Mesenchymal stem cell (in vitro differentiated cells and primary cell): ENCODE data around the gene TSPYL1.

Experiments used
- DNase-seq: peaks from one replicate; pipeline ENCODE4 v3.0.0-alpha.2; 2013
- H2AFZ ChIP-seq: one replicate; pipeline ENCODE4 v1.6.1; 2013; ENCODE audit warnings: low read depth, mild to moderate bottlenecking, control low read depth, inconsistent platforms, low read length, moderate library complexity
- H2AK5ac ChIP-seq: 2 replicates; pipeline ENCODE4 v1.6.1; 2013; ENCODE audit warnings: low read length, moderate library complexity, mild to moderate bottlenecking, inconsistent platforms; ENCODE audit not compliant: severe bottlenecking
- H2BK120ac ChIP-seq: one replicate; pipeline ENCODE4 v1.6.1; 2013; ENCODE audit warnings: low read depth, mild to moderate bottlenecking, inconsistent platforms, low read length, moderate library complexity
- H2BK12ac ChIP-seq, 2 experiments: one replicate each; pipeline ENCODE4 v1.6.1; 2013; ENCODE audit warnings: inconsistent platforms in 2 of 2, low read length in 2 of 2, mild to moderate bottlenecking in 2 of 2, moderate library complexity in 2 of 2, control low read depth in 1 of 2
- H2BK15ac ChIP-seq: one replicate; pipeline ENCODE4 v1.6.1; 2013; ENCODE audit warnings: mild to moderate bottlenecking, low read depth, inconsistent platforms; ENCODE audit not compliant: poor library complexity, severe bottlenecking
- H2BK5ac ChIP-seq: 2 replicates; pipeline ENCODE4 v1.6.1; 2013; ENCODE audit warnings: low read depth, mild to moderate bottlenecking, low read length, control low read depth, inconsistent platforms; ENCODE audit not compliant: poor library complexity, severe bottlenecking
- H3K14ac ChIP-seq, 2 experiments: one replicate each; pipeline ENCODE4 v1.6.1; 2013; ENCODE audit warnings: inconsistent platforms in 2 of 2, low read length in 2 of 2, control low read depth in 1 of 2, mild to moderate bottlenecking in 1 of 2, moderate library complexity in 1 of 2
- H3K18ac ChIP-seq, 2 experiments: one replicate each; pipeline ENCODE4 v1.6.1; 2013; ENCODE audit warnings: inconsistent platforms in 2 of 2, low read length in 2 of 2, control low read depth in 1 of 2, low read depth in 1 of 2, mild to moderate bottlenecking in 1 of 2
- H3K23ac ChIP-seq, 2 experiments: one replicate each; pipeline ENCODE4 v1.6.1; 2013; ENCODE audit warnings: inconsistent platforms in 2 of 2, low read length in 2 of 2, mild to moderate bottlenecking in 2 of 2, moderate library complexity in 2 of 2, control low read depth in 1 of 2
- H3K27ac ChIP-seq: 2 replicates; pipeline ENCODE4 v1.5.1; 2013; ENCODE audit warnings: mild to moderate bottlenecking, moderate library complexity, low read length, control low read depth, inconsistent platforms; ENCODE audit not compliant: poor library complexity, severe bottlenecking
- H3K27me3 ChIP-seq, 2 experiments: 2 replicates each; pipeline versions ENCODE4 v1.6.1 to v1.7.0; 2013; ENCODE audit warnings: low read length in 2 of 2, mild to moderate bottlenecking in 2 of 2, moderate library complexity in 2 of 2, control low read depth in 1 of 2, inconsistent platforms in 1 of 2; ENCODE audit not compliant: control insufficient read depth in 1 of 2, insufficient read depth in 1 of 2
- H3K36me3 ChIP-seq, 2 experiments: 2 replicates each; pipeline versions ENCODE4 v1.6.1 to v1.7.0; 2013; ENCODE audit warnings: low read length in 2 of 2, control low read depth in 1 of 2, inconsistent platforms in 1 of 2, low read depth in 1 of 2, mild to moderate bottlenecking in 1 of 2; ENCODE audit not compliant: insufficient read depth in 2 of 2, control insufficient read depth in 1 of 2
- H3K4ac ChIP-seq, 2 experiments: one replicate each; pipeline ENCODE4 v1.6.1; 2013; ENCODE audit warnings: inconsistent platforms in 2 of 2, low read length in 2 of 2, mild to moderate bottlenecking in 2 of 2, moderate library complexity in 2 of 2, control low read depth in 1 of 2, low read depth in 1 of 2
- H3K4me1 ChIP-seq: 2 replicates; pipeline ENCODE4 v1.6.1; 2013; ENCODE audit warnings: low read depth, low read length, control low read depth; ENCODE audit not compliant: control insufficient read depth, insufficient read depth
- H3K4me2 ChIP-seq: 2 replicates; pipeline ENCODE4 v1.6.1; 2013; ENCODE audit warnings: low read length, mild to moderate bottlenecking, inconsistent platforms; ENCODE audit not compliant: poor library complexity, severe bottlenecking
- H3K4me3 ChIP-seq, 2 experiments: 2 replicates each; pipeline versions ENCODE4 v1.5.1 to v1.7.0; 2013; ENCODE audit warnings: low read length in 2 of 2, mild to moderate bottlenecking in 2 of 2, control low read depth in 1 of 2, low read depth in 1 of 2; ENCODE audit not compliant: insufficient read depth in 1 of 2
- H3K79me1 ChIP-seq: replicated peaks from 2 replicates; pipeline ENCODE4 v1.6.1; 2013; ENCODE audit warnings: mild to moderate bottlenecking, control low read depth, low read length, inconsistent platforms; ENCODE audit not compliant: poor library complexity, severe bottlenecking
- H3K9ac ChIP-seq: 2 replicates; pipeline ENCODE4 v1.7.0; 2013; ENCODE audit warnings: mild to moderate bottlenecking, low read length, moderate library complexity
- H3K9me3 ChIP-seq: 2 replicates; pipeline ENCODE4 v1.7.0; 2013; ENCODE audit warnings: mild to moderate bottlenecking, low read length; ENCODE audit not compliant: control insufficient read depth
- H4K8ac ChIP-seq: one replicate; pipeline ENCODE4 v1.6.1; 2013; ENCODE audit warnings: inconsistent platforms, mild to moderate bottlenecking, low read length, moderate library complexity
- H4K91ac ChIP-seq: one replicate; pipeline ENCODE4 v1.6.1; 2013; ENCODE audit warnings: mild to moderate bottlenecking, low read length, inconsistent platforms
- WGBS: methylation state at CpG from one replicate; pipeline ENCODE4 v1.1.7; 2013; ENCODE audit warnings: mixed read lengths; 5-methylcytosine and 5-hydroxymethylcytosine counted together

The TSPYL1 gene

DNA sequence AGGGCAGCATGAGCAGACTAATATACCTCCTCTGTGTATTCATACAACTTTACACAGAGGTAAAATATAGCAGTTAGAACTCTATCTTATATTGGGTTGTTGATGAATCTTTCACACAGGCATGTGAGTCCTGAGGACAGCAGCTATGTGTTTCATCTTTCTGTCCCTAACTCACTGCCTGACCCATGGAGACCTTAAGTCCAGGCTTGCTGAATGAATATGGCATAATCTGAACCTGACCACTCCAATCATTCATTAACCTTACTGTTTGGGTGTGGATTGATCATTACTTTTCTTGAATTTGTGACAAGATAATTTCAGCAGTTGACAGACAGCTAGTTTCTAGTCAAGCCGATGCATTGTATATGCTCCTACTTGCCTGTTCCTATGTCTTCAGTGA is 27.3 kb upstream of the TSPYL1 start:
- Histone ChIP-seq H3K23ac (no peak overlapping the region), H4K91ac (no peak overlapping the region)
- WGBS: 100% methylated on average over 1 of the region's 1 CpG

DNA sequence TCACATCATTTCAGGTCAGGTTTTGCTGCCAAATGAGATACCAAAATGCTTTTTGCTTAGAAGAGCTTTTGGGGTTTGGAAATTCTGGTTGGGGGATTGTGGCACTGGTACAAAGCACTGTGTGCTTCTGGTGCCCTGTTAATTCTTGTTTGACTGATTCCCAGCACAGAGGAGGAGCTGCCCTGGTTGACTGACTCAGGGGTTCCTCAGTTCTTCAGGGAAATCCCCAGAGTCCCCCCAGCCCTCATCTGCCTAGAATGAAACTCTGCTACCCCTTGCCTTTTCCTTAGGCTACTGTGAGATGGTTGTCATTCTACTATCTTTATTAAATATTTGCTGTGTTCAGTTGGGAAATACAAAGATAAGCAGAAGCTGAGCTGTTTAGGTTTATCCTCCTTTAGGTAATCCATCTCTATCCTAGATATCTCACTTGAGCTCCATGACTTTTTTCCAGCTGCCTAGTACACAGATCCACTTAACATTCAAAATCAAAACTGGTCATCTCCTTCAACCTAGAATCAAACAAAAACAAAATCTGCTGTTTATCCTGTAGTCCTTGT is 24.9 kb upstream of the TSPYL1 start:
- Histone ChIP-seq H3K4ac (no peak overlapping the region), H3K36me3 (no peaks in the 10 kb centered on the region), H3K27me3 (no peaks in the 10 kb centered on the region), H2BK15ac (no peak overlapping the region), H3K9me3 (no peaks in the 10 kb centered on the region), H2BK120ac (no peak overlapping the region), H3K9ac (no peak overlapping the region), H3K27ac (no peak overlapping the region), H3K79me1 (peaks cover 5% of the 10 kb centered on the region), H4K8ac (no peak overlapping the region), H3K23ac (no peak overlapping the region), H3K14ac (no peak overlapping the region), H3K4me3 (no peak overlapping the region), H2BK5ac (no peak overlapping the region), H4K91ac (no peak overlapping the region), H3K4me2 (no peak overlapping the region), H2BK12ac (no peak overlapping the region), H3K18ac (no peak overlapping the region), H3K4me1 (no peaks in the 10 kb centered on the region), H2AFZ (no peak overlapping the region), H2AK5ac (no peak overlapping the region)
- DNase-seq: no peak

More for the DNA sequence above, 27.3 kb upstream of the TSPYL1 start:
- H3K27ac ChIP-seq: no peak overlapping the region
- H3K9me3 ChIP-seq: no peaks in the 10 kb centered on the region
- H2AK5ac ChIP-seq: no peak overlapping the region
- no peaks in the 10 kb centered on the region for H3K4me1 ChIP-seq
- H3K18ac ChIP-seq: no peak overlapping the region
- no peak overlapping the region for H3K4ac ChIP-seq
- H3K9ac ChIP-seq: no peak overlapping the region
- no peak overlapping the region for H2BK120ac ChIP-seq
- H4K8ac ChIP-seq: no peak overlapping the region
- H2BK15ac ChIP-seq: no peak overlapping the region
- H2AFZ ChIP-seq: no peak overlapping the region
- no peak overlapping the region for H2BK12ac ChIP-seq
- no peak overlapping the region for H3K4me3 ChIP-seq
- H3K27me3 ChIP-seq: no peaks in the 10 kb centered on the region
- H3K36me3 ChIP-seq: no peaks in the 10 kb centered on the region
- DNase-seq: no peak
- H3K14ac ChIP-seq: no peak overlapping the region
- no peak overlapping the region for H2BK5ac ChIP-seq
- H3K4me2 ChIP-seq: no peak overlapping the region
- H3K79me1 ChIP-seq: peaks cover 4% of the 10 kb centered on the region

DNA sequence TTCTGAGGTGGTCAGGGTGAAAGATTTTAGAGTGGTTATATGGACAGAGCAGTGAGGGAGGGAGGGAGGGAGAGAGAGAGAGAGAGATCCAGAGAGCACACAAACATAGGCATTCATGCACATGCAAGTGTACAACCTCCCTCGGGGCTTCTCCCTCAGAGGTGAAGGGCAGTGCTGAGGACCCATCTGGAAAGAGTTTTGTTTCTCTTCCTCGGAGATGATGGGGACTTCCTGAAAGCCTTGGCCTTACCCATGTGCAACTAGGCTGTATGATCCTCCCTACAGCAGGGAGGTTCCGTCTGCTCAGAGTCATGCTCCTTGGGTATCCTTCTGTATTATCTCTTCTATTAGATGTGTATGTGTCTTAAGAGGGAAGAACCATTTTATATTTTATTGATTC is 21.4 kb upstream of the TSPYL1 start:
- Histone ChIP-seq H2AK5ac (no peak overlapping the region), H3K4me3 (no peak overlapping the region), H2BK120ac (no peak overlapping the region), H3K9ac (no peak overlapping the region), H2BK12ac (no peak overlapping the region), H3K4me2 (no peak overlapping the region), H3K9me3 (peaks cover 9% of the 10 kb centered on the region), H3K4ac (no peak overlapping the region), H2AFZ (no peak overlapping the region), H3K23ac (no peak overlapping the region), H3K4me1 (no peaks in the 10 kb centered on the region), H3K18ac (no peak overlapping the region), H3K36me3 (no peaks in the 10 kb centered on the region), H4K8ac (no peak overlapping the region), H3K27me3 (no peaks in the 10 kb centered on the region), H3K14ac (no peak overlapping the region), H3K79me1 (peaks cover 6% of the 10 kb centered on the region), H2BK15ac (no peak overlapping the region), H4K91ac (no peak overlapping the region), H2BK5ac (no peak overlapping the region), H3K27ac (no peak overlapping the region)
- no peak for DNase-seq
- WGBS: 91% methylated on average over 2 of the region's 3 CpGs

DNA sequence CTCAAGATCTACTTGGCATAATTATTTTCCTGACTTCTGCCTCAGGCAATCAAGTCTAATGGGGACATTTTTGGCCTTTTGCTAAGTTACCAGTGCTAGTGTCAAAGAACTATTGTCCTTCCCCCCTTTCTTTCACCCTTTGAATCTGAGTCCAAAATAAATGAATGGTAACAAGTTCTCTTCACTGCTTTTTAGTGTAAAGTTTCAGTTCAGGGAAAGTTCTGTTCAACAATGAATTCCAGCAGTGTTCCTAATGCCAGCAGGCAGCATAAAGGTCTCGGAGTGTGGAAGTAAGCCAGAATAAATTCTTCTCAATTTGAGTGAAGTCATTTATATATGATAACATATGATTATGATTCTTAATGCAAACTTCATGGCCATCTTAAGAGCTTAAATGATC is 20.8 kb upstream of the TSPYL1 start:
- no peak overlapping the region for H3K14ac ChIP-seq
- no peaks in the 10 kb centered on the region for H3K36me3 ChIP-seq
- no peak overlapping the region for H3K4ac ChIP-seq
- no peak overlapping the region for H3K4me3 ChIP-seq
- H3K79me1 ChIP-seq: peaks cover 6% of the 10 kb centered on the region
- no peak overlapping the region for H2BK5ac ChIP-seq
- no peak overlapping the region for H3K9ac ChIP-seq
- H2AK5ac ChIP-seq: no peak overlapping the region
- no peak overlapping the region for H4K8ac ChIP-seq
- no peak overlapping the region for H3K27ac ChIP-seq
- H3K27me3 ChIP-seq: no peaks in the 10 kb centered on the region
- H3K18ac ChIP-seq: no peak overlapping the region
- DNase-seq: no peak
- peaks cover 9% of the 10 kb centered on the region for H3K9me3 ChIP-seq
- H3K4me2 ChIP-seq: no peak overlapping the region
- no peak overlapping the region for H2BK12ac ChIP-seq
- no peak overlapping the region for H2BK120ac ChIP-seq
- H2BK15ac ChIP-seq: no peak overlapping the region
- no peak overlapping the region for H4K91ac ChIP-seq
- H3K23ac ChIP-seq: no peak overlapping the region
- H2AFZ ChIP-seq: no peak overlapping the region
- no peaks in the 10 kb centered on the region for H3K4me1 ChIP-seq
- no CpG with 5 or more reads among the region's 1 CpG for WGBS
